Measurements from ENCODE around the gene FMNL2. TPM values are rescaled to one million over a fixed set of nuclear protein-coding genes. Genes with fewer than 3 reads are reported as not detected.

FMNL2 gene
- total RNA-seq, 4 donors from 2014 or later: 34.6 to 62.1 (median 51.3) TPM

DNA sequence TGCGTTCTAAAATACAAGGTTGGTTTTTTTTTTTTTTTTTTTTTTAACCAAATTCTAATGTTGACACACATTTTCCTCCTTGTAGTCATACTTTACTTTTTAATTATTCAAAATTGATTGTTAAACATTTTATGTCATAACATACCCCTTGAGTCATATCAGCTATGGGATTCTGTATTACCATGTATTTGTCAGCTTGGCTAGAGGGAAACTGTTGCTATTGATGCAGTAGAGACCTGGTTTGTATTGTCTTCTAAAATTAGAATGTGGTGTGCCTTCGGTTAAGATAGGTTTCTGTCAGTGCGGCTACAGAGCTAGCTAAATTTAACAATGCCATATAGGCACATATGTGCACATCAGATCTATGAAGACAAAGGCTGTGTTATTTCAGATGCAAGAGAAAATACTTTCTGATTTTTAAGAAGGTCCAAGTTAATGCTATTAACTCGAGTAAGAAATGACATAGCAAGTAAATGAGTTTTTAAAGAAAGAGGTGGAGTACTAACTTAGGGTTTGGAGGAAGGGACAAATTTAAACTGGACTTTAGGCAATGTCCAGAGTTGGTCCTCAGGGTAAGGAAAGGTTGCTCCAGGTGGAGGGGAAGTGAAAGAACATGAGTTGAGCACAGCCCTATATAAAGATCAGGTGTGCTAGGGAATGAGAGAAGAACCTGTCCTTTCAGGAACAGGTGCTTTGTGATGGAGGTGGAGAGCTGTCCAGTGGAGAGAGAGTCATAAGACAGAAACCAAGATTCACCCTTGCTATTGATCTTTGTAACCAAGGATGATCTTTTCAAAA lies 230.0 kb downstream of the FMNL2 start:
- DNase-seq (ENCODE audit: low spot score) (no peak), ATAC-seq (ENCODE audit: low FRiP score) (no peak)
- TF ChIP-seq, protein P1, sequence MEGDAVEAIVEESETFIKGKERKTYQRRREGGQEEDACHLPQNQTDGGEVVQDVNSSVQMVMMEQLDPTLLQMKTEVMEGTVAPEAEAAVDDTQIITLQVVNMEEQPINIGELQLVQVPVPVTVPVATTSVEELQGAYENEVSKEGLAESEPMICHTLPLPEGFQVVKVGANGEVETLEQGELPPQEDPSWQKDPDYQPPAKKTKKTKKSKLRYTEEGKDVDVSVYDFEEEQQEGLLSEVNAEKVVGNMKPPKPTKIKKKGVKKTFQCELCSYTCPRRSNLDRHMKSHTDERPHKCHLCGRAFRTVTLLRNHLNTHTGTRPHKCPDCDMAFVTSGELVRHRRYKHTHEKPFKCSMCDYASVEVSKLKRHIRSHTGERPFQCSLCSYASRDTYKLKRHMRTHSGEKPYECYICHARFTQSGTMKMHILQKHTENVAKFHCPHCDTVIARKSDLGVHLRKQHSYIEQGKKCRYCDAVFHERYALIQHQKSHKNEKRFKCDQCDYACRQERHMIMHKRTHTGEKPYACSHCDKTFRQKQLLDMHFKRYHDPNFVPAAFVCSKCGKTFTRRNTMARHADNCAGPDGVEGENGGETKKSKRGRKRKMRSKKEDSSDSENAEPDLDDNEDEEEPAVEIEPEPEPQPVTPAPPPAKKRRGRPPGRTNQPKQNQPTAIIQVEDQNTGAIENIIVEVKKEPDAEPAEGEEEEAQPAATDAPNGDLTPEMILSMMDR (IDR thresholded peaks at IDR 0.05): no peak

DNA sequence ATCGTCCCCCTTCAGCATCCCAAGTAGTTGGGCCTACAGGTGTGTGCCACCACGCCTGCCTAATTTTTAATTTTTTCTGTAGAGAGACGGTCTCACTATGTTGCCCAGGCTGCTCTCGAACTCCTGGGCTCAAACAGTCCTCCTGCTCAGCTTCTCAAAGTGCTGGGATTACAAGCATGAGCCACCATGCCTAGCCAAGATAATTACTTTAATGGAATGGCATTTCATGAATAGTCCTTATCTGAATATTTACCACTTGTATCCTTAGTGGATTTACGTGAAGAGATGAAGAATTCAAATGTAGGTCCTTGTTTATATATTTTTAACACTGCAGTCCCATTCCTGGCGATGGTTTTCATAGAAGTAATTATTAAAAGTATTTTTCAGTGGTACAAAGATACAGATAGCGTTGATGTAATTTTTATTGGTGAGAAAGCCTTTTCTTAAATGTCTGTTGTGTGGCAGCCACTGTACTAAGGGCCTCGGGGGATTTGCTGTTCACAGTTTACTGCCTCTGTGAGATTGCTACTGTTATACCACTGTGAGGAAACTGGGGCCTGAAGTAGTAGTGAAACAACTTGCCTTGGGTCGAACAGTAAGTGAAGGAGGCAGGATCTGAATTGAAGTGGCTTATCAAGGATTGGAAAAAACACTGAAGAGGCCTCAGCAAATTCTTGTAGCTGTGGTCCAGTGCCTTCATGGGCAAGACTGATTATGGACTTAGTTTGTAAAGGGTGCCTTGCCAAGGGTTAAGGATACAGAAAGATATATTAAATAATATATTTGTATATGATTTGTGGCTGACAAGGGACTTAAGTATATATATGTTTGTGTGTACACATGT lies 231.1 kb downstream of the FMNL2 start:
- TF ChIP-seq, protein P1 (IDR thresholded peaks at IDR 0.05): no peak
- DNase-seq (ENCODE audit: low spot score): no peak
- no peak for ATAC-seq (ENCODE audit: low FRiP score)

DNA sequence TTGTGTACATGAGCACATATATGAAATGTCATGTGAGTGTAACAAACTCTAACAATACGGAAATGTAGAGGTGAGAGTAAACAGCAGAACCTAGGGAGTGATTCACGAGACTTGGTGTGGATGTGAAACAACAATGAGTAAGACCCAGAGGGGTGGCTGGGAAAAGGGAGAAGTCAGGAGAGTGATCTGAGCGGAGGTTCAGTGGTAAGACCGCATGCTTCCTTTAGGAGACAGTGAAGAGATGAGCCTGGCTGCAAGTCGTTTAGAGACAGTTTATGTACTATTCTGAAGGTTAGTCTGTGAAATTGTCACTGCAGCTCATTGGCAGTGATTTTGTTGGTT lies 231.7 kb downstream of the FMNL2 start:
- ATAC-seq (ENCODE audit: low FRiP score) (no peak), DNase-seq (ENCODE audit: low spot score) (no peak)
- TF ChIP-seq, protein P1 (IDR thresholded peaks at IDR 0.05): no peak

DNA sequence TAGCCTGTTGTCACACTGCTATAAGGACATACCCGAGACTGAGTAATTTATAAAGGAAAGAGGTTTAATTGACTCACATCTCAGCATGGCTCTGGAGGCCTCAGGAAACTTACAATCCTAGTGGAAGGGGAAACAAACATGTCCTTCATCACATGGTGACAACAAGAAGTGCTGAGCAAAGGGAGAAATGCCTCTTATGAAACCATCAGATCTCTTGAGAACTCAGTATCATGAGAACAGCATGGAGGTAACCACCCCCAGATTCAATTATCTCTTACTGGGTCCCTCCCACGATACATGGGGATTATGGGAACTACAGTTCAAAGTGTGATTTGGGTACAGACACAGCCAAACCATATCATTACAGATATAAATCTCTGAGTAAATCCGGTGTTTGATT lies 233.6 kb downstream of the FMNL2 start:
- TF ChIP-seq, protein P1 (IDR thresholded peaks at IDR 0.05): no peak
- ATAC-seq (ENCODE audit: low FRiP score) (no peak), DNase-seq (ENCODE audit: low spot score) (no peak)

DNA sequence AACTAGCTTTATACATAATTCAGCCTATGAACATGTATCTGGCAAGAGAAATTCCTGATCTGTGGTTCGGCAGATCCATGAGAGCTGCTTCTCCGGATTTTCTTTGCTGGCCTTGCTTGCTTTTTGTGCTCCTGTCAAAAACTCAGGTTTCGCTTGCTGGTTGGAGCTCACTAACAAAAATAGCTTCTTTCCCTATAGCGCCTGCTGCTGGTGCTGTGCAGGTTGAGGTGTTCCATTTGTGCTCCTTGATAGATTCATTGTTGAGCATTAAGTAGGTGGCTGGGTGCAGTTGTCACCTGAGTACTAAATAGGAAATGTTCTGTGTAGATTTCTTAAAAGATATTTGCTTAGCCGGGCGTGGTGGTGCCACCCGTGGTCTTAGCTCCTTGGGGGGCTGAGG lies 234.2 kb downstream of the FMNL2 start:
- no peak for ATAC-seq (ENCODE audit: low FRiP score)
- TF ChIP-seq, protein P1 (IDR thresholded peaks at IDR 0.05): no peak
- DNase-seq (ENCODE audit: low spot score): no peak

DNA sequence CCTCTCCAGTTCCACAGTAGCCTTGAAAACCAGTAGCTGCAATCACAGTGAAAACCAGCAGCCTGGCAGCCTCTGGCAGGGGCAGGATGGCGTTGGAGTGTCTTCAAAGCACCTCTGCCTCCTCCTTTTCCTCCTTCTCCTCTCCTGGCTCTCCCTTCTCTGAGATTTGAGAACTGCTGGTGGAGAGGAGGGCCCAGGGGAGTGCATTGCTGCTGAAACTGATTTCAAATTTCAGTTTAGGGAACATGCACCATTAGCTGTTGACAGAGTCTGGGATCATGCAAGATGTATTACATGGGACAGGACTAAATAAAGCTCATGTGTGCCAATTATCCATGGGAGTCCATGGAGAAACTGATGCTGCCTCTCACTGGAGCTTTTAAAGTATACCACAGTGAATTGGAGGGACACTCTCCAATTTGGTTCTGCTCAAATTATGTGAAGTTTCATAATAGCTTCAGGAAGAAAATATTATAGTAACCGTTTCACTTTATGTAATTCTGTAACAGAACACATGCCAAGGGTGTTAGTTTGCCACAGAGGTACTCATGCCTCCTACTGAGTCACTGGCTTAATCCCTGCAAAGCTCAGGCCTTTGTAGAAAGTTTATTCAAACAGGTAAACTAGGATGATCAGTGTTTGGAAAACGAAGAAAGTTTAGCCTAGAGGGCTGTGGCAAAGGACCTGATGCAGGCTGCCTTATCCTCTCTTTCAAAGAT lies 236.2 kb downstream of the FMNL2 start:
- ATAC-seq (ENCODE audit: low FRiP score): peak; percentile 86
- TF ChIP-seq, protein P1 (IDR thresholded peaks at IDR 0.05): no peak

More for the DNA sequence above, 236.2 kb downstream of the FMNL2 start:
- DNase-seq (ENCODE audit: low spot score): no peak

All from omental fat pad (tissue), 4 donors.